AG04450 (cell line): ENCODE measurements around the gene DPP6. TPM values are rescaled to one million over a fixed set of nuclear protein-coding genes. Genes with fewer than 3 reads are reported as not detected.
"Not testable (repeated sequence)": the region's sequence is repeated elsewhere in the genome, so short reads cannot be mapped to it uniquely, and the experiment has no call there.

Experiments
- CTCF ChIA-PET: fragments of 300-600, 350-600 bp; formaldehyde crosslinking; extraction: SDS; loops from one replicate; lab custom pipeline; 2022; ENCODE audit warnings: antibody characterized with exemption, inconsistent platforms; lab: Charles Lee
- POLR2A ChIA-PET: fragments of 350-600 bp; formaldehyde crosslinking; extraction: SDS; loops from one replicate; lab custom pipeline; 2021; ENCODE audit warnings: antibody characterized with exemption, inconsistent platforms; lab: Yijun Ruan, JAX
- DNase-seq: peaks from one replicate; pipeline ENCODE4 v3.0.0-alpha.2; 2011; ENCODE audit warnings: low read depth, low spot score
- H3K27ac ChIP-seq: one replicate; pipeline ENCODE4 v1.5.1; 2012; ENCODE audit warnings: low read depth, low read length, control low read depth
- H3K27me3 ChIP-seq: one replicate; pipeline ENCODE4 v1.6.0; 2012; ENCODE audit warnings: low read length; ENCODE audit not compliant: control insufficient read depth, insufficient read depth
- H3K4me3 ChIP-seq: 2 replicates; pipeline ENCODE4 v1.5.1; 2011; ENCODE audit warnings: mild to moderate bottlenecking, low read depth, low read length, control low read depth
- H3K9me3 ChIP-seq: 2 replicates; pipeline ENCODE4 v1.5.1; 2012; ENCODE audit warnings: low read length; ENCODE audit not compliant: control insufficient read depth, insufficient read depth
- CTCF ChIP-seq: IDR thresholded peaks from 2 replicates; pipeline ENCODE4 v1.5.1; 2011; ENCODE audit warnings: low read depth, low read length, control low read depth, inconsistent platforms
- polyA plus RNA-seq: library from polyadenylated mRNA; depleted of rRNA; stranded (reverse); fragments of >200 nt; gene quantifications from 2 replicates; pipeline ENCODE4 v1.2.3, GENCODE V29; 2011

DPP6 gene
- polyA plus RNA-seq, 1 experiment: not detected

DNA sequence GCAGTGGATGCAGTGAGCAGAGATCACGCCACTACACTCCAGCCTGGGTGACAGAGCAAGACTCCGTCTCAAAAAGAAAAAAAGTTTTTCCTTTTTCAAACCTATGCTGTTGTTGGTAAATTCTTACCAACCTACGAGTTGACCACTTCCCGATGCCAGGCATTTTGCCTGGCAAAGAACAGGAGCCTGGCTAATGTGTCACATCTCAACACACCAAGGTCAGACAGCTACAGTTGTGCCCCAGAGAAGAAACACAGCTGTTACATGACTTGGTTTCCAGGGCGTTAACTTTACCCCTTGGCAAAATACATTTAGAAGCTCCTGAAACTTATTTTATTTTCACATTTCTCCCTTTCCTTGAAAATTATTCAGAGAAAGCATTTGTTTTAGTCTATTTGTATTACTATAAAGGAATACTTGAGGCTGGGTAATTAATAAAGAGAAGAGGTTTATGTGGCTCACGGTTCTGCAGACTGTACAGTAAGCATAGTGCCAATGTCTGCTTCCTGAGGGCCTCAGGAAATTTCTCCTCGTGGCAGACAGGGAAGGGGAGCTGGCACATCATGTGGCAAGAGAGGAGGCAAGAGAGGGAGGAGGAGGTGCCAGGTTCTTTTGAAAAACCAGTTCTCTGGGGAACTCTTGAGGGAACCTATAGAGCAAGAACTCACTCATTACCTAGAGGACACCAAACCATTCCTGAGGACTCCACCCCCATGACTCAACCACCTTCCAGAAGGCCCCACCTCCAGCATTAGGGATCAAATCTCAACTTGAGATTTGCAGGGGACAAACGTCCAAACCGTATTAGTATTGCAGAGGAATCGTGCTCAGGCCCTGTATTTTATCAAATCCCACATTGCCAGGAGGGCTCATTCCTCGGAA lies 867.4 kb downstream of the DPP6 start:
- DNase-seq: no peak
- no peak overlapping the region for H3K27ac ChIP-seq

GRCh38 chr7:154922472-154922871 lies 870.3 kb downstream of the DPP6 start:
- H3K9me3 ChIP-seq, H3K27ac ChIP-seq, DNase-seq, H3K4me3 ChIP-seq, H3K27me3 ChIP-seq, POLR2A ChIA-PET: not testable (repeated sequence)
- CTCF ChIA-PET: interaction anchor here (2.4 to 3.0 kb wide), 2 partner anchors 9 to 423 kb away, joined by 15 to 18 read pairs; no protein-coding TSS in a partner anchor

More for the DNA sequence above, 867.4 kb downstream of the DPP6 start:
- Histone ChIP-seq H3K4me3 (no peak overlapping the region), H3K27me3 (peaks cover 3% of the 10 kb centered on the region), H3K9me3 (no peaks in the 10 kb centered on the region; the same call in 1 of the 2 replicates)
- TF ChIP-seq CTCF: no peak
- POLR2A ChIA-PET: no interaction called here
- CTCF ChIA-PET: interaction anchor here (0.8 to 1.1 kb wide), 2 partner anchors 8 to 426 kb away, joined by 5 to 7 read pairs; no protein-coding TSS in a partner anchor

- POLR2A ChIA-PET: interaction anchor here (1.0 kb wide), 1 partner anchor 76 kb away, joined by 3 read pairs; the partner anchor contains the start of gene PAXIP1
- CTCF ChIA-PET: interaction anchor here (0.6 to 3.4 kb wide), 68 partner anchors 8 to 1888 kb away, joined by 3 to 98 read pairs (median 6); partner anchors contain the start of gene PAXIP1
- DNase-seq: peak; percentile 76
- peak overlapping the region; percentile 73 for H3K4me3 ChIP-seq
- H3K27me3 ChIP-seq: no peaks in the 10 kb centered on the region
- peak overlapping the region; percentile 47 for H3K27ac ChIP-seq
- H3K9me3 ChIP-seq: no peaks in the 10 kb centered on the region
- TF ChIP-seq CTCF: peak; percentile 71
Observed at GRCh38 chr7:154927624-154928125, 875.5 kb downstream of the DPP6 start.

GRCh38 chr7:154928136-154929005 lies 876.2 kb downstream of the DPP6 start:
- CTCF ChIA-PET: interaction anchor here (0.7 to 3.4 kb wide), 52 partner anchors 9 to 846 kb away, joined by 3 to 98 read pairs (median 6); partner anchors contain the start of gene PAXIP1
- no peak for TF ChIP-seq CTCF
- POLR2A ChIA-PET: no interaction called here
- peak overlapping the region; percentile 62 for H3K27ac ChIP-seq
- peak overlapping the region; percentile 73 for H3K4me3 ChIP-seq
- H3K27me3 ChIP-seq: no peaks in the 10 kb centered on the region
- peak; percentile 89 for DNase-seq
- H3K9me3 ChIP-seq: no peaks in the 10 kb centered on the region
